ENCODE measurements around the gene PNLDC1.

Gene PNLDC1

DNA sequence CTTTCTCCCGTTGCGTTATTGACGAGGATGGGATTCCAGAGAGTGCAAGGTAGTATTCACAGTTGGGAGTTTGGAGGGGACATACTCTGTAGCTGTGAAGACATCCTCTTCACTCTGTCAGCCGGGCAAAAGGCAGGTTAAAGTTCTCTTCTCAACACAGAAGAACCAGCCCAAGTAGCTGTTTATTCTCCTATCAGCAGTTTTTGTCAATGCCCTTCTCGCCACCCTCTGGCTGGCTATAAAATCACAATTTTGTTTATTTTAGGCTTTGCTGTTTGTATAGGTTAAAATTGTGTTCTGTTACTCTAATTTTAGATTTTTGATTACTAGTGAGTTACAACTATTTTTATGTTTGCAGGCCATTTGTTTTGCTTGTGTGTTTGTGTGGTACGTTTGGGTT lies 52.8 kb downstream of the PNLDC1 start:
- TF ChIP-seq TAF1 (IDR thresholded peaks at IDR 0.05; ENCODE audit: low read depth) (no peak), YY1 (IDR thresholded peaks at IDR 0.05; ENCODE audit: low read depth) (no peak), RAD21 (IDR thresholded peaks at IDR 0.05; ENCODE audit: low read depth) (peak; percentile 23; the same call in 1 of the 2 replicates), FOXM1 (IDR thresholded peaks at IDR 0.05; ENCODE audit: borderline replicate concordance, low read depth) (no peak), TEAD4 (IDR thresholded peaks at IDR 0.05) (no peak)

DNA sequence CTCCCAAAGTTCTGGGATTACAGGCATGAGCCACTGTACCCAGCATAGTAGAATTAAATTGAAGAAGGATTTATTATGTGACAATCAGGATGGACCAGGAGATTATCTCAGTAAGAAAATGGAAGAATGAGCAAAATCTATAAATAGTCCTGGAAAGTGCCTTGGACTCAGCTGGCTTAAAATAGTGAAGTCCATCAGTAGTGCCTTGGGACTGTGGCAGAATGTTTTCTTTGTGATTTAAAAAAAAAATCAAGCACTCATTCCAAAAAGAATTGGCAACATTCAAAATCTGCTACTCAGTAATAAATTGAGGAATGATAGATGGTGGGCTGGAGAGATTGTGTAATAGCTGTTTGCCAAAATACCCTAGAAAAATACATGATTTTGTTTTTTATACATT lies 53.7 kb downstream of the PNLDC1 start:
- TF ChIP-seq TEAD4 (IDR thresholded peaks at IDR 0.05) = no peak
- TF ChIP-seq, protein P1, sequence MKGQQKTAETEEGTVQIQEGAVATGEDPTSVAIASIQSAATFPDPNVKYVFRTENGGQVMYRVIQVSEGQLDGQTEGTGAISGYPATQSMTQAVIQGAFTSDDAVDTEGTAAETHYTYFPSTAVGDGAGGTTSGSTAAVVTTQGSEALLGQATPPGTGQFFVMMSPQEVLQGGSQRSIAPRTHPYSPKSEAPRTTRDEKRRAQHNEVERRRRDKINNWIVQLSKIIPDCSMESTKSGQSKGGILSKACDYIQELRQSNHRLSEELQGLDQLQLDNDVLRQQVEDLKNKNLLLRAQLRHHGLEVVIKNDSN (IDR thresholded peaks at IDR 0.05) = no peak
- no peak for TF ChIP-seq ZBTB7A (IDR thresholded peaks at IDR 0.05; ENCODE audit: low read depth)
- no peak for TF ChIP-seq CREB1 (IDR thresholded peaks at IDR 0.05; ENCODE audit: low read depth)
- TF ChIP-seq TAF1 (IDR thresholded peaks at IDR 0.05; ENCODE audit: low read depth) = no peak
- TF ChIP-seq TCF12 (IDR thresholded peaks at IDR 0.05; ENCODE audit: low read depth) = no peak
- TF ChIP-seq NFIC (IDR thresholded peaks at IDR 0.05) = no peak
- TF ChIP-seq EP300 (IDR thresholded peaks at IDR 0.05; ENCODE audit: borderline replicate concordance) = no peak
- TF ChIP-seq MAX (IDR thresholded peaks at IDR 0.05) = no peak
- no peak for TF ChIP-seq YY1 (IDR thresholded peaks at IDR 0.05; ENCODE audit: low read depth)
- TF ChIP-seq CEBPB (IDR thresholded peaks at IDR 0.05) = no peak
- no peak for TF ChIP-seq FOXM1 (IDR thresholded peaks at IDR 0.05; ENCODE audit: borderline replicate concordance, low read depth)
- no peak for TF ChIP-seq EGR1 (IDR thresholded peaks at IDR 0.05)
- TF ChIP-seq RAD21 (IDR thresholded peaks at IDR 0.05; ENCODE audit: low read depth) = no peak

DNA sequence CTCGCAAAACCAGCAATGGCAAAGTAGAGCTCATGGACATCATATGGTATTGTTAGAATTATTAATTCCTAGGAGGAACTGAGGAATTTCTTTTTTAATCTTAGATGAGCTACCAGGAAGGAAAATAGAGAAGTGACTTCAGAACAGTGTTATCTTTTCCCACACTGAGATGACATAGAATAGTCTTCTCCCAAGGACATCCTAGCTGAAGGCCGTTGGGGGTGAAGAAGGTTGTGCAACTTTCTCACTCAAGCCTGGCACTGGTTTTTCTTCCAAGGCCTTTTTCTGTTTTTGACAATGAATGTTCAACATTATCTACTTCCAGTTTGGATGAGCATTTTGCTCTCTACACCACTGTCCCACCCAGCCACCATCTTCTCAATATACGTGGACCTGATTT lies 54.9 kb downstream of the PNLDC1 start:
- TF ChIP-seq MAX (IDR thresholded peaks at IDR 0.05) = no peak
- no peak for TF ChIP-seq TEAD4 (IDR thresholded peaks at IDR 0.05)
- no peak for TF ChIP-seq EGR1 (IDR thresholded peaks at IDR 0.05)
- TF ChIP-seq YY1 (IDR thresholded peaks at IDR 0.05; ENCODE audit: low read depth) = no peak
- TF ChIP-seq CEBPB (IDR thresholded peaks at IDR 0.05) = no peak

- TF ChIP-seq MAX (IDR thresholded peaks at IDR 0.05) (no peak), TCF12 (IDR thresholded peaks at IDR 0.05; ENCODE audit: low read depth) (no peak), FOXM1 (IDR thresholded peaks at IDR 0.05; ENCODE audit: borderline replicate concordance, low read depth) (no peak), EGR1 (IDR thresholded peaks at IDR 0.05) (no peak), CREB1 (IDR thresholded peaks at IDR 0.05; ENCODE audit: low read depth) (no peak), ZBTB7A (IDR thresholded peaks at IDR 0.05; ENCODE audit: low read depth) (no peak), TEAD4 (IDR thresholded peaks at IDR 0.05) (no peak), YY1 (IDR thresholded peaks at IDR 0.05; ENCODE audit: low read depth) (no peak), EP300 (IDR thresholded peaks at IDR 0.05; ENCODE audit: borderline replicate concordance) (no peak), RAD21 (IDR thresholded peaks at IDR 0.05; ENCODE audit: low read depth) (no peak), TAF1 (IDR thresholded peaks at IDR 0.05; ENCODE audit: low read depth) (no peak), CEBPB (IDR thresholded peaks at IDR 0.05) (no peak), NFIC (IDR thresholded peaks at IDR 0.05) (no peak)
- TF ChIP-seq, protein P1 (IDR thresholded peaks at IDR 0.05) = no peak
- TF ChIP-seq, protein P2, sequence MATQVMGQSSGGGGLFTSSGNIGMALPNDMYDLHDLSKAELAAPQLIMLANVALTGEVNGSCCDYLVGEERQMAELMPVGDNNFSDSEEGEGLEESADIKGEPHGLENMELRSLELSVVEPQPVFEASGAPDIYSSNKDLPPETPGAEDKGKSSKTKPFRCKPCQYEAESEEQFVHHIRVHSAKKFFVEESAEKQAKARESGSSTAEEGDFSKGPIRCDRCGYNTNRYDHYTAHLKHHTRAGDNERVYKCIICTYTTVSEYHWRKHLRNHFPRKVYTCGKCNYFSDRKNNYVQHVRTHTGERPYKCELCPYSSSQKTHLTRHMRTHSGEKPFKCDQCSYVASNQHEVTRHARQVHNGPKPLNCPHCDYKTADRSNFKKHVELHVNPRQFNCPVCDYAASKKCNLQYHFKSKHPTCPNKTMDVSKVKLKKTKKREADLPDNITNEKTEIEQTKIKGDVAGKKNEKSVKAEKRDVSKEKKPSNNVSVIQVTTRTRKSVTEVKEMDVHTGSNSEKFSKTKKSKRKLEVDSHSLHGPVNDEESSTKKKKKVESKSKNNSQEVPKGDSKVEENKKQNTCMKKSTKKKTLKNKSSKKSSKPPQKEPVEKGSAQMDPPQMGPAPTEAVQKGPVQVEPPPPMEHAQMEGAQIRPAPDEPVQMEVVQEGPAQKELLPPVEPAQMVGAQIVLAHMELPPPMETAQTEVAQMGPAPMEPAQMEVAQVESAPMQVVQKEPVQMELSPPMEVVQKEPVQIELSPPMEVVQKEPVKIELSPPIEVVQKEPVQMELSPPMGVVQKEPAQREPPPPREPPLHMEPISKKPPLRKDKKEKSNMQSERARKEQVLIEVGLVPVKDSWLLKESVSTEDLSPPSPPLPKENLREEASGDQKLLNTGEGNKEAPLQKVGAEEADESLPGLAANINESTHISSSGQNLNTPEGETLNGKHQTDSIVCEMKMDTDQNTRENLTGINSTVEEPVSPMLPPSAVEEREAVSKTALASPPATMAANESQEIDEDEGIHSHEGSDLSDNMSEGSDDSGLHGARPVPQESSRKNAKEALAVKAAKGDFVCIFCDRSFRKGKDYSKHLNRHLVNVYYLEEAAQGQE (IDR thresholded peaks at IDR 0.05; ENCODE audit: low read depth) = no peak
These were observed 58.2 kb downstream of the PNLDC1 start for GRCh38 chr6:159858259-159858658.

- TF ChIP-seq ZBTB7A (IDR thresholded peaks at IDR 0.05; ENCODE audit: low read depth) (no peak), CEBPB (IDR thresholded peaks at IDR 0.05) (no peak), TEAD4 (IDR thresholded peaks at IDR 0.05) (no peak), NFIC (IDR thresholded peaks at IDR 0.05) (no peak), MAX (IDR thresholded peaks at IDR 0.05) (no peak), EP300 (IDR thresholded peaks at IDR 0.05; ENCODE audit: borderline replicate concordance) (no peak), YY1 (IDR thresholded peaks at IDR 0.05; ENCODE audit: low read depth) (no peak)
- TF ChIP-seq, protein P1 (IDR thresholded peaks at IDR 0.05) = no peak
- TF ChIP-seq, protein P2 (IDR thresholded peaks at IDR 0.05; ENCODE audit: low read depth) = no peak
These were observed 60.4 kb downstream of the PNLDC1 start for GRCh38 chr6:159860482-159860881.
